ENCODE results near the gene ZNF512B.

GRCh38 chr20:63982937-63983336 is 13.2 kb upstream of the ZNF512B start:
- TF ChIP-seq CTCF (IDR thresholded peaks at IDR 0.05) (no peak), POLR2A (IDR thresholded peaks at IDR 0.05; ENCODE audit: low read depth) (no peak)
